GM12865 (cell line): Measurements from ENCODE around the gene LOXL1.
"Not testable (repeated sequence)": the region's sequence is repeated elsewhere in the genome, so short reads cannot be mapped to it uniquely, and the experiment has no call there.

Source experiments
- DNase-seq: peaks from one replicate; pipeline ENCODE4 v3.0.0; 2010; ENCODE audit warnings: low read depth
- H3K4me3 ChIP-seq: 2 replicates; pipeline ENCODE4 v1.5.1; 2011; ENCODE audit warnings: mild to moderate bottlenecking, low read depth, low read length, control low read depth
- TF ChIP-seq, protein P1 (sequence below): IDR thresholded peaks from 2 replicates; pipeline ENCODE4 v1.5.1; 2011; ENCODE audit warnings: low read length, control low read depth, low read depth, inconsistent platforms; ENCODE audit not compliant: insufficient read depth; ENCODE audit errors: missing control alignments

LOXL1 gene

GRCh38 chr15:73937726-73938125 lies 11.5 kb downstream of the LOXL1 start:
- H3K4me3 ChIP-seq, result no peak overlapping the region
- no peak for DNase-seq
- TF ChIP-seq, protein P1, sequence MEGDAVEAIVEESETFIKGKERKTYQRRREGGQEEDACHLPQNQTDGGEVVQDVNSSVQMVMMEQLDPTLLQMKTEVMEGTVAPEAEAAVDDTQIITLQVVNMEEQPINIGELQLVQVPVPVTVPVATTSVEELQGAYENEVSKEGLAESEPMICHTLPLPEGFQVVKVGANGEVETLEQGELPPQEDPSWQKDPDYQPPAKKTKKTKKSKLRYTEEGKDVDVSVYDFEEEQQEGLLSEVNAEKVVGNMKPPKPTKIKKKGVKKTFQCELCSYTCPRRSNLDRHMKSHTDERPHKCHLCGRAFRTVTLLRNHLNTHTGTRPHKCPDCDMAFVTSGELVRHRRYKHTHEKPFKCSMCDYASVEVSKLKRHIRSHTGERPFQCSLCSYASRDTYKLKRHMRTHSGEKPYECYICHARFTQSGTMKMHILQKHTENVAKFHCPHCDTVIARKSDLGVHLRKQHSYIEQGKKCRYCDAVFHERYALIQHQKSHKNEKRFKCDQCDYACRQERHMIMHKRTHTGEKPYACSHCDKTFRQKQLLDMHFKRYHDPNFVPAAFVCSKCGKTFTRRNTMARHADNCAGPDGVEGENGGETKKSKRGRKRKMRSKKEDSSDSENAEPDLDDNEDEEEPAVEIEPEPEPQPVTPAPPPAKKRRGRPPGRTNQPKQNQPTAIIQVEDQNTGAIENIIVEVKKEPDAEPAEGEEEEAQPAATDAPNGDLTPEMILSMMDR, result no peak

GRCh38 chr15:73938516-73938915 lies 12.3 kb downstream of the LOXL1 start:
- not testable (repeated sequence) for H3K4me3 ChIP-seq, DNase-seq

GRCh38 chr15:73939138-73939537 lies 12.9 kb downstream of the LOXL1 start:
- TF ChIP-seq, protein P1, result no peak
- no peak for DNase-seq
- H3K4me3 ChIP-seq, result no peak overlapping the region

DNA sequence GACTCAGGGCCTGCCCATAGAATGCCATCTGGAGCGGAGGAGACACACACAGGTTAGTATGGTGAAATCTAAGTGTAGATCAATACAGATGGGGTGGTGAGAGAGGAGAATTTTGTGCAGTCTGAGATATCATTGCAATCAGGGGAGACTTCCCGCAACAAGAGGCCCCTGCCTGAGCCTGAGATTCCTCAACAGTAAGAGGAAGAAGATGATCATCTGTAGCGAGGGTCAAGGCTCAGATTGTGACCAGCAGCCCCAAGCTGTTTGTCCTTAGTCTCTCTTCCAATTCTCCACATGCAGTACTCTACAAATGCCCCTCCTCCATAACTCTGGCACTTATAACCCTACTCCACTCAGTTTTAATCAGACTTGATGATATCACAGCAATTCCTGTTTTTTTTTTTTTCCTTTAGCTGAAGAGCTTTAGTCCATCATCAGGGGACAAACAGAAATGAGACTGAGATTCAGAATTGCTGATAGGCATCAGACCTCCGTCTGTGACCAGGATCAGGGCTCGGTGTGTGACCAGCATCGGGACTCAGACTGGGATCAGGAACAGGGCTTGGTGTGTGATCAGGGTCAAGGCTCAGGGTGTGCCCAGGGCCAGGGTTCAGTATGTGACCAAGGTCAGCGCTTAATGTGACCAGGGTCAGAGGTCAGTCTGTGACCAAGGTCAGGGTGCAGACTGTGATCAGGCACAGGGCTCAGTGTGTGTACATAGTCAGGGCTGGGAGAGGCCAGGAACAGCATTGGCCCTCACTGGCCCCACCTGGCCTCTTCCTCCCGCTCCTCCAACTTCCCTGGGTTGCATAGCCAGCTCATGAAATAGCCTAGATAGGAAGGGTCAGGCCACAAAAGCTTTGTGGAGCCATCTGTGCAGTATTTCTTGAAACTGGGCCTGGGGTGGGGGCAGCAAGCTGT lies 14.1 kb downstream of the LOXL1 start:
- TF ChIP-seq, protein P1, result no peak
- H3K4me3 ChIP-seq, result no peak overlapping the region
- no peak for DNase-seq

- DNase-seq, result no peak
- TF ChIP-seq, protein P1, result no peak
- H3K4me3 ChIP-seq, result no peak overlapping the region
Observed at GRCh38 chr15:73941044-73941443, 14.8 kb downstream of the LOXL1 start.

DNA sequence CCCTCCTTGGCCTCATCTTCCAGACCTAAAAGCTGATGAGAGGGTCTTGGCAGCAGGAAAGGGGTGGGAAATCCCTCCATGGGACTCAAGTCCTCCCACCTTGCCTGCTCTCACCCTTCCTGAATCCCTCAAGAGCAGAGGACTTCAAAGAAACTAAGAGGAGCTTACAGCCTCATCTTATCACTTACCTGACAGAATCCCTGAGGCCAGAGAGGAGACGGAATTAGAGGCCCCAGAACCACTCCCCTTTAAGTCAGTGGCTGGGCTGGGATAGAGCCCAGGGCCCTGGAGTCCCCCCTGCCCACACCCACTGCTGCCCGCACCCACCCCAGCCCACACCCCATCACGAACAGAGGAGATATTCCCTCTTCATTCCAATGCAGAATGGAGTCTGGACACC lies 15.2 kb downstream of the LOXL1 start:
- no peak for DNase-seq
- H3K4me3 ChIP-seq, result no peak overlapping the region
- TF ChIP-seq, protein P1, result no peak

- TF ChIP-seq, protein P1, result no peak
- H3K4me3 ChIP-seq, result no peak overlapping the region
- DNase-seq, result no peak
Observed at GRCh38 chr15:73941871-73942635, 15.8 kb downstream of the LOXL1 start.
